Measurements from ENCODE around the gene PLXDC1. TPM values are rescaled to one million over a fixed set of nuclear protein-coding genes. Genes with fewer than 3 reads are reported as not detected.

The PLXDC1 gene
- total RNA-seq, 4 donors from 2014 or later: 0.49 to 4.5 (median 2.4) TPM

GRCh38 chr17:39113871-39114270 is 37.6 kb downstream of the PLXDC1 start:
- ATAC-seq (no peak), DNase-seq (no peak)
- intact Hi-C loops (cut with DNase I; ENCODE audit: low total_unique reads): no loop called here
- Histone ChIP-seq H3K9me3 (no peaks in the 10 kb centered on the region), H3K27me3 (no peaks in the 10 kb centered on the region), H3K27ac (no peak overlapping the region), H3K36me3 (no peaks in the 10 kb centered on the region), H3K4me1 (peaks cover 0 to 5% of the 10 kb centered on the region in 2 donors), H3K4me3 (no peak overlapping the region)
- in situ Hi-C loops (cut with MboI; ENCODE audit: low sequenced_read_pairs in 4 of 4): no loop called here
- no peak for TF ChIP-seq POLR2A (IDR thresholded peaks at IDR 0.05)
- TF ChIP-seq CTCF (IDR thresholded peaks at IDR 0.05 in 4 of 5, conservative IDR thresholded peaks at IDR 0.05 in 1 of 5): no peak

GRCh38 chr17:39110435-39111136 is 40.9 kb downstream of the PLXDC1 start:
- in situ Hi-C loops (cut with MboI; ENCODE audit: low sequenced_read_pairs in 4 of 4): no loop called here
- Histone ChIP-seq H3K36me3 (no peaks in the 10 kb centered on the region), H3K4me3 (no peak overlapping the region), H3K27me3 (no peaks in the 10 kb centered on the region), H3K27ac (no peak overlapping the region), H3K9me3 (no peaks in the 10 kb centered on the region), H3K4me1 (peaks cover 0 to 5% of the 10 kb centered on the region in 2 donors)
- DNase-seq (no peak), ATAC-seq (no peak)
- intact Hi-C loops (cut with DNase I; ENCODE audit: low total_unique reads): no loop called here
- no peak for TF ChIP-seq POLR2A (IDR thresholded peaks at IDR 0.05)
- TF ChIP-seq CTCF (IDR thresholded peaks at IDR 0.05 in 4 of 5, conservative IDR thresholded peaks at IDR 0.05 in 1 of 5): no peak

GRCh38 chr17:39108461-39109375 is 42.7 kb downstream of the PLXDC1 start:
- intact Hi-C loops (cut with DNase I; ENCODE audit: low total_unique reads) (no loop called here), in situ Hi-C loops (cut with MboI; ENCODE audit: low sequenced_read_pairs in 4 of 4) (no loop called here)
- no peak for TF ChIP-seq POLR2A (IDR thresholded peaks at IDR 0.05)
- no peak for TF ChIP-seq CTCF (IDR thresholded peaks at IDR 0.05 in 4 of 5, conservative IDR thresholded peaks at IDR 0.05 in 1 of 5)
- Histone ChIP-seq H3K27ac (no peak overlapping the region), H3K9me3 (no peaks in the 10 kb centered on the region), H3K4me3 (no peak overlapping the region), H3K4me1 (no peaks in the 10 kb centered on the region), H3K36me3 (no peaks in the 10 kb centered on the region), H3K27me3 (no peaks in the 10 kb centered on the region)
- DNase-seq (no peak), ATAC-seq (no peak)

GRCh38 chr17:39107973-39108372 is 43.5 kb downstream of the PLXDC1 start:
- H3K36me3 ChIP-seq: no peaks in the 10 kb centered on the region
- in situ Hi-C loops (cut with MboI; ENCODE audit: low sequenced_read_pairs in 4 of 4) (no loop called here), intact Hi-C loops (cut with DNase I; ENCODE audit: low total_unique reads) (no loop called here)
- no peak overlapping the region for H3K4me3 ChIP-seq
- no peaks in the 10 kb centered on the region for H3K27me3 ChIP-seq
- TF ChIP-seq POLR2A (IDR thresholded peaks at IDR 0.05) (no peak), CTCF (IDR thresholded peaks at IDR 0.05 in 4 of 5, conservative IDR thresholded peaks at IDR 0.05 in 1 of 5) (no peak)
- no peak overlapping the region for H3K27ac ChIP-seq
- DNase-seq (no peak), ATAC-seq (no peak)
- H3K4me1 ChIP-seq: no peaks in the 10 kb centered on the region
- H3K9me3 ChIP-seq: no peaks in the 10 kb centered on the region

Data from gastrocnemius medialis (tissue), 4 donors.